Stomach (tissue), 4 donors: Measurements from ENCODE around the gene ERBB4.

Source experiments
- EP300 ChIP-seq: sonication (generic); formaldehyde crosslinking; IDR thresholded peaks from one replicate; pipeline ENCODE4 v1.6.1; 2017; ENCODE audit warnings: antibody characterized with exemption
- POLR2A ChIP-seq, 4 donors: fragments of 450-650 bp; IDR thresholded peaks; one replicate each; pipeline ENCODE4 v1.6.1; 2016; ENCODE audit warnings: antibody characterized with exemption in 4 of 4, control low read depth in 2 of 4, mild to moderate bottlenecking in 1 of 4, moderate library complexity in 1 of 4
- POLR2AphosphoS5 ChIP-seq, 3 donors: sonication (generic); formaldehyde crosslinking; IDR thresholded peaks; one replicate each; pipeline ENCODE4 v1.6.1; 2016; ENCODE audit warnings: antibody characterized with exemption in 3 of 3
- TF ChIP-seq, protein P1 (sequence below), 7 experiments: fragments of 450-650 bp in 4 of 7; fragments of 200-600 bp in 3 of 7; sonication (generic) in 3 of 7; IDR thresholded peaks; one replicate each; pipeline ENCODE4 v1.5.1; 2016 to 2019; ENCODE audit warnings: antibody characterized with exemption in 7 of 7, control low read depth in 2 of 7, mild to moderate bottlenecking in 1 of 7

DNA sequence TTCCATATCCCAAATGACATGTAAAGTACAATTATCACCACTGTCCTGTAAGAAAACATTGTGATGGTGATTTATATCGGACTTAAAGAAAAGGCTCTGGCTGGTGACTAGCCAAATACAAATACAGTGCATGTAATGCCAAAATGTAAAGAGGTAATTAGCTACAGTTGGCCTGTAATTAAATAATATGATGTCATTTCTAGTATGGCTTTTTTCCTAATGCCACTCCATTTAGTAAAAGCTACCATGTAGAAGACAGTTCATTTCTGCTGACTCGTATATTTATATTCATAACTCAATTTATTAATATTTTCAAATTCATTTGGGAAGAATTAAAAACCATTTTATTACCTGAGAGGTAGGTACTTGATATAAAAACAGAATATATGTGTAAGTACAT lies 815.7 kb downstream of the ERBB4 start:
- TF ChIP-seq, protein P1, sequence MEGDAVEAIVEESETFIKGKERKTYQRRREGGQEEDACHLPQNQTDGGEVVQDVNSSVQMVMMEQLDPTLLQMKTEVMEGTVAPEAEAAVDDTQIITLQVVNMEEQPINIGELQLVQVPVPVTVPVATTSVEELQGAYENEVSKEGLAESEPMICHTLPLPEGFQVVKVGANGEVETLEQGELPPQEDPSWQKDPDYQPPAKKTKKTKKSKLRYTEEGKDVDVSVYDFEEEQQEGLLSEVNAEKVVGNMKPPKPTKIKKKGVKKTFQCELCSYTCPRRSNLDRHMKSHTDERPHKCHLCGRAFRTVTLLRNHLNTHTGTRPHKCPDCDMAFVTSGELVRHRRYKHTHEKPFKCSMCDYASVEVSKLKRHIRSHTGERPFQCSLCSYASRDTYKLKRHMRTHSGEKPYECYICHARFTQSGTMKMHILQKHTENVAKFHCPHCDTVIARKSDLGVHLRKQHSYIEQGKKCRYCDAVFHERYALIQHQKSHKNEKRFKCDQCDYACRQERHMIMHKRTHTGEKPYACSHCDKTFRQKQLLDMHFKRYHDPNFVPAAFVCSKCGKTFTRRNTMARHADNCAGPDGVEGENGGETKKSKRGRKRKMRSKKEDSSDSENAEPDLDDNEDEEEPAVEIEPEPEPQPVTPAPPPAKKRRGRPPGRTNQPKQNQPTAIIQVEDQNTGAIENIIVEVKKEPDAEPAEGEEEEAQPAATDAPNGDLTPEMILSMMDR (IDR thresholded peaks at IDR 0.05) = no peak
- TF ChIP-seq POLR2A (IDR thresholded peaks at IDR 0.05) (no peak), POLR2AphosphoS5 (IDR thresholded peaks at IDR 0.05) (no peak), EP300 (no peak)
